GM18508 (cell line): ENCODE measurements around the gene MEF2B.
"Not testable (repeated sequence)": the region's sequence is repeated elsewhere in the genome, so short reads cannot be mapped to it uniquely, and the experiment has no call there.

Experiments
- ATAC-seq: cut with Tn5 transposase; IDR thresholded peaks from one replicate; pipeline ENCODE4 v1.9.1; 2021; ENCODE audit warnings: moderate number of reproducible peaks; ENCODE audit not compliant: insufficient read depth, unreplicated experiment

The MEF2B gene

GRCh38 chr19:19160461-19161035 is 9.5 kb downstream of the MEF2B start:
- no peak for ATAC-seq

GRCh38 chr19:19159534-19159933 is 10.5 kb downstream of the MEF2B start:
- ATAC-seq = no peak

- ATAC-seq = no peak
These were observed 12.3 kb downstream of the MEF2B start for GRCh38 chr19:19157808-19158207.

- no peak for ATAC-seq
These were observed 14.4 kb downstream of the MEF2B start for GRCh38 chr19:19155495-19156219.

- no peak for ATAC-seq
These were observed 15.1 kb downstream of the MEF2B start for GRCh38 chr19:19154768-19155494.

- no peak for ATAC-seq
These were observed 17.2 kb downstream of the MEF2B start for GRCh38 chr19:19152668-19153384.

- ATAC-seq = no peak
These were observed 18.6 kb downstream of the MEF2B start for GRCh38 chr19:19151418-19151817.

GRCh38 chr19:19149435-19149834 is 20.6 kb downstream of the MEF2B start:
- no peak for ATAC-seq

- ATAC-seq = not testable (repeated sequence)
These were observed 21.6 kb downstream of the MEF2B start for GRCh38 chr19:19148504-19148903.

- no peak for ATAC-seq
These were observed 22.7 kb downstream of the MEF2B start for GRCh38 chr19:19147344-19147743.

GRCh38 chr19:19146865-19147264 is 23.2 kb downstream of the MEF2B start:
- ATAC-seq = no peak

GRCh38 chr19:19145684-19146608 is 24.1 kb downstream of the MEF2B start:
- no peak for ATAC-seq

GRCh38 chr19:19145281-19145680 is 24.8 kb downstream of the MEF2B start:
- ATAC-seq = no peak

- ATAC-seq = no peak
These were observed 27.7 kb downstream of the MEF2B start for GRCh38 chr19:19142347-19142746.

- ATAC-seq = no peak
These were observed 29.6 kb downstream of the MEF2B start for GRCh38 chr19:19140476-19140875.

- ATAC-seq = no peak
These were observed 30.2 kb downstream of the MEF2B start for GRCh38 chr19:19139876-19140229.

GRCh38 chr19:19138109-19138981 is 31.7 kb downstream of the MEF2B start, which contains the start of gene TMEM161A:
Gene TMEM161A, minus strand, starts transcription at chr19:19138478. Its CDS starts 50 bp downstream, at chr19:19138428.
- ATAC-seq = peak; percentile 92

- ATAC-seq = no peak
These were observed 32.4 kb downstream of the MEF2B start for GRCh38 chr19:19137556-19138108.
